Measurements from ENCODE around the gene CCSER1.
"Not testable (repeated sequence)": the region's sequence is repeated elsewhere in the genome, so short reads cannot be mapped to it uniquely, and the experiment has no call there.

CCSER1 gene

DNA sequence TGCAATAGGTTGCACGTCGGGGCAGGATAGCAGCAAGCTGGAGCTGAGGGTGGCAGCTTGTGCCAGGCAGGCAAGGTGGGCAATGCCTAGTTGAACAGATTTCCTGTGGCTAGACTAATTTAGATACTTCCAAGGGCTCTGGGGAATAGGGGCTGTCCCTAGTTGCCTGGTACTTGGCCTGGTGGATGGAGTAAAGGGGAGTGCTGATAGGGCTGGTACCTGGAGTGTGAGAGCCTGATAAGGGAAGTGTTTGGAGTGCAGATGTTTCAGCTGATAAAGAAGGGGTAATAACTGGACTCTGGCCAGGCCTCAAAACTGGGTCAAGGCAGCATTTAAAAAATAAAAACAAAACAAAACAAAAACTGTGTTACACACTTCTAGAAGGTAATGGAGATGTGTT lies 665.5 kb downstream of the CCSER1 start:
- no peak overlapping the region for H3K4me3 ChIP-seq (ENCODE audit: low read length in 2 of 2)
- no peaks in the 10 kb centered on the region for H3K27me3 ChIP-seq (ENCODE audit: control insufficient read depth in 1 of 2, insufficient read depth in 2 of 2, low read length in 2 of 2)
- no peak overlapping the region for H3K9ac ChIP-seq (ENCODE audit: low read length in 2 of 2)
- H3K4me1 ChIP-seq (ENCODE audit: control insufficient read depth, insufficient read depth, low read length): no peaks in the 10 kb centered on the region
- no peaks in the 10 kb centered on the region for H3K36me3 ChIP-seq (ENCODE audit: control insufficient read depth in 2 of 2, insufficient read depth in 2 of 2, low read length in 2 of 2)
- H3K27ac ChIP-seq (ENCODE audit: low read length): no peak overlapping the region
- peaks cover 0 to 4% of the 10 kb centered on the region in 2 donors for H3K9me3 ChIP-seq (ENCODE audit: control insufficient read depth in 2 of 2, low read length in 2 of 2)

DNA sequence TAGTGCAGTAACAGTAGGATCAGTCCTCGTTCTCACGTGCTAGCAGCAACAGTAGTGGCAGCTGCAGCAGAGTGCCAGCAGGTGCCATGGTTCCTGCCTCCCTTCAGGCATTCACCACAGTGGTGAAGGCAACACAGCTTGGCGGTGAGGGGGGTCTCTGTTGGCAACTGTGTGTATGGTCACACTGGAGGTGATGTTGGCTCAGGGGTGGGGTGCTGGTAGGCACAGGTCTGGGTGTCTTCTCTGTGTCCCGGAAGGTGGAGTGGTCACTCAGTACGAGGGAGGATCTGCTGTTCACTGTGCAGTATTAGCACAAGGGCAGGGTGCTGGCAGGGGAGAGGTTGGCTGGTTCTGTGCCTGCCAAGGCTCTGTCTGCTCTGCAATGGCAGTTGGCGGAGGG lies 671.8 kb downstream of the CCSER1 start:
- Histone ChIP-seq H3K4me1 (ENCODE audit: control insufficient read depth, insufficient read depth, low read length) (no peaks in the 10 kb centered on the region), H3K9me3 (ENCODE audit: control insufficient read depth in 2 of 2, low read length in 2 of 2) (peaks cover 0 to 4% of the 10 kb centered on the region in 2 donors), H3K36me3 (ENCODE audit: control insufficient read depth in 2 of 2, insufficient read depth in 2 of 2, low read length in 2 of 2) (no peaks in the 10 kb centered on the region), H3K27me3 (ENCODE audit: control insufficient read depth in 1 of 2, insufficient read depth in 2 of 2, low read length in 2 of 2) (no peaks in the 10 kb centered on the region), H3K9ac (ENCODE audit: low read length in 2 of 2) (no peak overlapping the region), H3K27ac (ENCODE audit: low read length) (no peak overlapping the region), H3K4me3 (ENCODE audit: low read length in 2 of 2) (no peak overlapping the region)

DNA sequence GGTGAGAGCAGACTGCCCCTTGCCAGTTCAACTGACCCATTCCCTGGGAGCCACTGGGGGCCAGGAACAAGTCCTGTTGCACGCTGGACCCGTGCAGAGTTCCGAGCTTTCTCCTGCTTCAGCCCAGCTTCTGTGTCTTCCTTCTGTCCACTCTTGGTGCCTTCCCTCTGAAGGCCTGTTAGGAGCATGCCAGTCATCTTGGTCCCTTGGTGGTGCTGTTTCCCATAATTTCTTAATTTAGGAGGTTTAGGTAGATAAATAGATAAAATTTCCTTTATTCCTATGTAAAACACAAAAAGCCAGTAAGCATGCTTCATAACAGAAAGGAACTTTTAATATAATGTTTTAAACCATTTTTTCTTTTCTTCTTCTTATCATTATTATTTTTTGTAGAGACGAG lies 672.7 kb downstream of the CCSER1 start:
- H3K4me3 ChIP-seq (ENCODE audit: low read length in 2 of 2): no peak overlapping the region
- no peak overlapping the region for H3K9ac ChIP-seq (ENCODE audit: low read length in 2 of 2)
- H3K27me3 ChIP-seq (ENCODE audit: control insufficient read depth in 1 of 2, insufficient read depth in 2 of 2, low read length in 2 of 2): no peaks in the 10 kb centered on the region
- peaks cover 0 to 4% of the 10 kb centered on the region in 2 donors for H3K9me3 ChIP-seq (ENCODE audit: control insufficient read depth in 2 of 2, low read length in 2 of 2)
- no peaks in the 10 kb centered on the region for H3K4me1 ChIP-seq (ENCODE audit: control insufficient read depth, insufficient read depth, low read length)
- H3K36me3 ChIP-seq (ENCODE audit: control insufficient read depth in 2 of 2, insufficient read depth in 2 of 2, low read length in 2 of 2): no peaks in the 10 kb centered on the region
- no peak overlapping the region for H3K27ac ChIP-seq (ENCODE audit: low read length)

DNA sequence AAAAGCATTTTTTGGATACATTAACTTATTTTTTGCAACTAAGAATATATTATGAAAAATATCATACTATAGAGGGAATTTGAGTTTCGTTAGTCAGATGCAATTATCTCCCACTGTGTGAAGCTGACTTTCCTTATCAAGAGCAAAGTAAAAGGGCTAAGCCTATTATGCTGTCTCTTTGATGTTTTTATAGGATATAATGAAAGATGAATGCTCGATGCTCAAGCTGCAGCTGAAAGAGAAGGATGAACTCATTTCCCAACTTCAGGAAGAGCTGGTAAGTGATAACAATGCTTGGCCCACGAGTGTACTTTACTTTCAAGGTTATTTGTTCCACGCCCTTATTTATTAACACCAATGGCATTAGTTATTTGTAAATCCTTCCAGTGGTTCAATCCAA lies 688.4 kb downstream of the CCSER1 start:
- H3K27ac ChIP-seq (ENCODE audit: low read length): no peak overlapping the region
- H3K9me3 ChIP-seq (ENCODE audit: control insufficient read depth in 2 of 2, low read length in 2 of 2): no peaks in the 10 kb centered on the region
- H3K27me3 ChIP-seq (ENCODE audit: control insufficient read depth in 1 of 2, insufficient read depth in 2 of 2, low read length in 2 of 2): no peaks in the 10 kb centered on the region
- no peaks in the 10 kb centered on the region for H3K36me3 ChIP-seq (ENCODE audit: control insufficient read depth in 2 of 2, insufficient read depth in 2 of 2, low read length in 2 of 2)
- H3K9ac ChIP-seq (ENCODE audit: low read length in 2 of 2): no peak overlapping the region
- H3K4me3 ChIP-seq (ENCODE audit: low read length in 2 of 2): no peak overlapping the region
- no peaks in the 10 kb centered on the region for H3K4me1 ChIP-seq (ENCODE audit: control insufficient read depth, insufficient read depth, low read length)

DNA sequence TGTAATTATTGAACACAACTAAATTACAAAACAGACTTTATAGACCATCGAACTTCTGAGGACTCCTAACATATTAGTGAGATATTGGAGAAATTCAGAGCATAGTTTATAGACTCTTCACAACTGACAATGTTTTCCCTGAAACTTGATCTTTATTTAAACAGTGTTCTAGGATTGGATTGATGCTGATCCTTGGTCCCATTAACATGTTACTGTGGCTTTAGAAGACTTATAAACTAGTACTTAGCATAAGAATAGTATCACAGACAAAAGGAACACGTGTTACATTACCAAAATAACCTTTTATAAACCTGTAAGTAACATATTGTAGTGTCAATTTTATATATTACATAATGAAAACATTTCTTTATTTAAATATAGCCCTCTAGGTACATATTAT lies 689.6 kb downstream of the CCSER1 start:
- Histone ChIP-seq H3K9me3 (ENCODE audit: control insufficient read depth in 2 of 2, low read length in 2 of 2) (no peaks in the 10 kb centered on the region), H3K27me3 (ENCODE audit: control insufficient read depth in 1 of 2, insufficient read depth in 2 of 2, low read length in 2 of 2) (no peaks in the 10 kb centered on the region), H3K4me1 (ENCODE audit: control insufficient read depth, insufficient read depth, low read length) (no peaks in the 10 kb centered on the region)

GRCh38 chr4:90824266-90825150 lies 697.3 kb downstream of the CCSER1 start:
- no peaks in the 10 kb centered on the region for H3K27me3 ChIP-seq (ENCODE audit: control insufficient read depth in 1 of 2, insufficient read depth in 2 of 2, low read length in 2 of 2)
- H3K9ac ChIP-seq (ENCODE audit: low read length in 2 of 2): no peak overlapping the region
- H3K27ac ChIP-seq (ENCODE audit: low read length): no peak overlapping the region
- H3K4me3 ChIP-seq (ENCODE audit: low read length in 2 of 2): no peak overlapping the region
- H3K4me1 ChIP-seq (ENCODE audit: control insufficient read depth, insufficient read depth, low read length): no peaks in the 10 kb centered on the region
- no peaks in the 10 kb centered on the region for H3K36me3 ChIP-seq (ENCODE audit: control insufficient read depth in 2 of 2, insufficient read depth in 2 of 2, low read length in 2 of 2)
- H3K9me3 ChIP-seq (ENCODE audit: control insufficient read depth in 2 of 2, low read length in 2 of 2): no peaks in the 10 kb centered on the region

More for the DNA sequence above, 689.6 kb downstream of the CCSER1 start:
- Histone ChIP-seq H3K36me3 (ENCODE audit: control insufficient read depth in 2 of 2, insufficient read depth in 2 of 2, low read length in 2 of 2) (no peaks in the 10 kb centered on the region), H3K4me3 (ENCODE audit: low read length in 2 of 2) (no peak overlapping the region), H3K27ac (ENCODE audit: low read length) (no peak overlapping the region), H3K9ac (ENCODE audit: low read length in 2 of 2) (no peak overlapping the region)

GRCh38 chr4:90825849-90826248 lies 698.7 kb downstream of the CCSER1 start:
- Histone ChIP-seq H3K9me3 (ENCODE audit: control insufficient read depth in 2 of 2, low read length in 2 of 2) (no peaks in the 10 kb centered on the region), H3K4me3 (ENCODE audit: low read length in 2 of 2) (no peak overlapping the region), H3K4me1 (ENCODE audit: control insufficient read depth, insufficient read depth, low read length) (no peaks in the 10 kb centered on the region), H3K9ac (ENCODE audit: low read length in 2 of 2) (no peak overlapping the region), H3K27ac (ENCODE audit: low read length) (no peak overlapping the region), H3K36me3 (ENCODE audit: control insufficient read depth in 2 of 2, insufficient read depth in 2 of 2, low read length in 2 of 2) (no peaks in the 10 kb centered on the region), H3K27me3 (ENCODE audit: control insufficient read depth in 1 of 2, insufficient read depth in 2 of 2, low read length in 2 of 2) (no peaks in the 10 kb centered on the region)

- Histone ChIP-seq H3K27me3 (ENCODE audit: control insufficient read depth in 1 of 2, insufficient read depth in 2 of 2, low read length in 2 of 2) (no peaks in the 10 kb centered on the region), H3K4me3 (ENCODE audit: low read length in 2 of 2) (no peak overlapping the region), H3K27ac (ENCODE audit: low read length) (no peak overlapping the region)
Observed at GRCh38 chr4:90833706-90834105, 706.5 kb downstream of the CCSER1 start.

DNA sequence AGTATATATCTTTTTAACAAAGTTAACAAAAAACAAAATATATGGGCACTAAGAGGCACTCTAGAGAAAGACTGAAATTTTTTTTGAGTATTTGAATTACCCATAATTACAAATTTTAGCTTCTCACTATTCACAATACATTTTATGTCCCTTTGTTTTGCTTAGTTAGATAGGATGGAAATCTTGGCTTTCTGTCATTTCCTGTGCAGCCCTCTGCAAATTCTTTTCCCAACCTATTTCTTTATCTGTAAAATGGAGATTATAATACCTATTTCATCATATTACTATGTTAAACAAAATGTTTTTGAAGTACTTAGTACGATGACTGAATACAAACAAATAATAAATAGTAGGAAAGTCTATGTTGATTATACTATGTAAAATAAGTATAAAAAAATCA lies 710.0 kb downstream of the CCSER1 start:
- Histone ChIP-seq H3K4me1 (ENCODE audit: control insufficient read depth, insufficient read depth, low read length) (no peaks in the 10 kb centered on the region), H3K4me3 (ENCODE audit: low read length in 2 of 2) (no peak overlapping the region), H3K9ac (ENCODE audit: low read length in 2 of 2) (no peak overlapping the region), H3K9me3 (ENCODE audit: control insufficient read depth in 2 of 2, low read length in 2 of 2) (no peaks in the 10 kb centered on the region), H3K27ac (ENCODE audit: low read length) (no peak overlapping the region), H3K36me3 (ENCODE audit: control insufficient read depth in 2 of 2, insufficient read depth in 2 of 2, low read length in 2 of 2) (no peaks in the 10 kb centered on the region), H3K27me3 (ENCODE audit: control insufficient read depth in 1 of 2, insufficient read depth in 2 of 2, low read length in 2 of 2) (no peaks in the 10 kb centered on the region)

More at GRCh38 chr4:90833706-90834105, 706.5 kb downstream of the CCSER1 start:
- H3K9ac ChIP-seq (ENCODE audit: low read length in 2 of 2): no peak overlapping the region
- H3K36me3 ChIP-seq (ENCODE audit: control insufficient read depth in 2 of 2, insufficient read depth in 2 of 2, low read length in 2 of 2): no peaks in the 10 kb centered on the region
- no peaks in the 10 kb centered on the region for H3K9me3 ChIP-seq (ENCODE audit: control insufficient read depth in 2 of 2, low read length in 2 of 2)
- H3K4me1 ChIP-seq (ENCODE audit: control insufficient read depth, insufficient read depth, low read length): no peaks in the 10 kb centered on the region

DNA sequence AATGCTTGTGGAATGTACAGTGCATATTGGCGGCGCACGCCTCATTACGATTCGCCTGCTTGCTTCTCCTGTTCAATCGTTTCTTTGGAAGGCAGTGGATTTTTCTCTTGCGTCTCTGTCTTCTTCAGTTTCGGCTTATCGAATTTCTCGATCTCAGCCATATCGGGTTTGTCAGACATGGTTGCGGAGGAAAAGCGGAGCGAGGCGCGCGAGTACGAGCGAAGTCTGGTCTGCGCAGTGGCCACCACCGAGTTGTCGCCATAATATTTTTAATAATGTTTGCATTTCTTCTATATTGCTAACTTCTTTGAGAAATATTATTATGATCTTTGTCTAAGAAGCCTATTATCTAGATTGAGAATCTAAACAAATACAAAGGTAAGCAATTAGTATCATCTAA lies 711.7 kb downstream of the CCSER1 start:
- not testable (repeated sequence) for H3K9me3 ChIP-seq (ENCODE audit: control insufficient read depth in 2 of 2, low read length in 2 of 2); H3K36me3 ChIP-seq (ENCODE audit: control insufficient read depth in 2 of 2, insufficient read depth in 2 of 2, low read length in 2 of 2); H3K27ac ChIP-seq (ENCODE audit: low read length); H3K9ac ChIP-seq (ENCODE audit: low read length in 2 of 2); H3K27me3 ChIP-seq (ENCODE audit: control insufficient read depth in 1 of 2, insufficient read depth in 2 of 2, low read length in 2 of 2); H3K4me1 ChIP-seq (ENCODE audit: control insufficient read depth, insufficient read depth, low read length); H3K4me3 ChIP-seq (ENCODE audit: low read length in 2 of 2)

GRCh38 chr4:90840291-90840690 lies 713.1 kb downstream of the CCSER1 start:
- H3K36me3 ChIP-seq (ENCODE audit: control insufficient read depth in 2 of 2, insufficient read depth in 2 of 2, low read length in 2 of 2): no peaks in the 10 kb centered on the region
- H3K9me3 ChIP-seq (ENCODE audit: control insufficient read depth in 2 of 2, low read length in 2 of 2): no peaks in the 10 kb centered on the region
- H3K27ac ChIP-seq (ENCODE audit: low read length): no peak overlapping the region
- H3K9ac ChIP-seq (ENCODE audit: low read length in 2 of 2): no peak overlapping the region
- H3K4me3 ChIP-seq (ENCODE audit: low read length in 2 of 2): no peak overlapping the region
- H3K4me1 ChIP-seq (ENCODE audit: control insufficient read depth, insufficient read depth, low read length): no peaks in the 10 kb centered on the region
- no peaks in the 10 kb centered on the region for H3K27me3 ChIP-seq (ENCODE audit: control insufficient read depth in 1 of 2, insufficient read depth in 2 of 2, low read length in 2 of 2)

All from stomach smooth muscle (tissue), 2 donors.